ENCODE measurements around the gene MB21D2. TPM values are rescaled to one million over a fixed set of nuclear protein-coding genes. Genes with fewer than 3 reads are reported as not detected.

The MB21D2 gene
- total and polyA plus RNA-seq, 2 of the 8 experiments (the other 6 are each of a cell fraction or from before 2014, with no cell fraction given): 10.0 to 21.0 TPM

DNA sequence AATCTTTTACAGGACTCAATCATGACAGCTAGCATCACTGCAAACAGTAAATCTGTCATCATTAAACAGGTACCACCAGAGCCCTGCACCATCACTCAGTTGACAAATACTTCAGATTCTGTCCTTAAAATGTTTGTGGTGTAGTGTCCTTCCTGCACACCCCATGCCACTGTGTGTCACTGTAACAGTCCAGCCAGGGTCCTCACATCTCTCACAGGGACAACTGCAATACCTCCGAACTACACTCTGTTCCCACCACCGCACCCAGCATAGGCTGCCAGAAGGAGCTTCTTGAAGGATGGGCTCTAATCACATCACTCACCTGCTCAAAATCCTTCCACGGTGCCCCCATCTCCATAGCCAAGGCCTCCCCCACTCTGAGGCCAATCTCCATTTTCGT lies 100.2 kb downstream of the MB21D2 start:
- H3K79me2 ChIP-seq (ENCODE audit: control insufficient read depth in 1 of 2, insufficient read depth in 2 of 2, low read length in 2 of 2): peaks cover 0 to 53% of the 10 kb centered on the region in 2 experiments; a peak in 2 of 4 replicates
- ChIA-PET CTCF (ENCODE audit: partially characterized antibody) (interaction anchor here (0.7 to 8.8 kb wide), 40 partner anchors 8 to 645 kb away, joined by 3 to 312 read pairs (median 4); partner anchors contain the start of gene MB21D2), POLR2A (ENCODE audit: partially characterized antibody) (interaction anchor here (0.7 to 2.1 kb wide), 2 partner anchors 99 to 101 kb away, joined by 3 to 9 read pairs; partner anchors contain the start of gene MB21D2)
- H3K18ac ChIP-seq (ENCODE audit: extremely low read depth, low read length): no peak overlapping the region
- no peak overlapping the region for H4K5ac ChIP-seq (ENCODE audit: insufficient read length, low read depth, low read length)
- H3K23me2 ChIP-seq (ENCODE audit: low read depth, low read length): no peaks in the 10 kb centered on the region
- H2BK120ac ChIP-seq (replicated peaks; ENCODE audit: low read depth, low read length): no peak overlapping the region
- peaks cover 2 to 3% of the 10 kb centered on the region in 2 experiments for H4K20me1 ChIP-seq (replicated peaks in 1 of 2; ENCODE audit: control insufficient read depth in 1 of 2, insufficient read depth in 2 of 2, low read length in 2 of 2)
- no peak for DNase-seq (ENCODE audit: low read depth in 1 of 2, low spot score in 2 of 2)
- no peak overlapping the region for H2BK20ac ChIP-seq (ENCODE audit: low read length)
- H3K9ac ChIP-seq (replicated peaks in 1 of 4; ENCODE audit: extremely low read depth in 1 of 4, low read depth in 3 of 4, low read length in 3 of 4): no peak overlapping the region
- no peak overlapping the region for H2BK15ac ChIP-seq (ENCODE audit: low read length)
- H3K56ac ChIP-seq (replicated peaks; ENCODE audit: insufficient read length, low read depth, low read length): no peak overlapping the region
- H3K27ac ChIP-seq (ENCODE audit: low read depth, low read length): no peak overlapping the region
- no peak overlapping the region for H3K23ac ChIP-seq (ENCODE audit: insufficient read length)
- no peak overlapping the region for H3K4me2 ChIP-seq (ENCODE audit: insufficient read depth in 1 of 2, low read depth in 2 of 2, low read length in 2 of 2)
- H3K4me1 ChIP-seq (replicated peaks in 1 of 4; ENCODE audit: control insufficient read depth in 3 of 4, insufficient read depth in 4 of 4, low read length in 3 of 4): peaks cover 2 to 9% (median 3%) of the 10 kb centered on the region in 4 experiments; a peak in 5 of 7 replicates
- H2AFZ ChIP-seq (ENCODE audit: low read length): no peak overlapping the region
- H3K9me3 ChIP-seq (ENCODE audit: insufficient read depth in 2 of 2, low read depth in 1 of 2, low read length in 1 of 2): no peaks in the 10 kb centered on the region
- H2AK5ac ChIP-seq (ENCODE audit: low read depth, low read length): no peak overlapping the region
- no peak overlapping the region for H2BK5ac ChIP-seq (ENCODE audit: low read depth, low read length)
- no peaks in the 10 kb centered on the region for H3K27me3 ChIP-seq (replicated peaks in 1 of 4; ENCODE audit: control insufficient read depth in 3 of 4, extremely low read depth in 1 of 4, insufficient read depth in 3 of 4, low read length in 3 of 4)
- no peak overlapping the region for H3K4me3 ChIP-seq (ENCODE audit: extremely low read depth in 1 of 4, insufficient read depth in 2 of 4, low read depth in 3 of 4, low read length in 4 of 4)
- 94% methylated on average over 4 of the region's 4 CpGs; no CpG with 5 or more reads in 1 of the 2 experiments for WGBS, 2 experiments (ENCODE audit: extremely low coverage in 1 of 2, insufficient coverage in 1 of 2, insufficient read length in 1 of 2, insufficient replicate concordance in 2 of 2, low coverage in 1 of 2, low lambda C conversion rate in 2 of 2, missing lambda C conversion rate in 1 of 2)
- no peaks in the 10 kb centered on the region for H3K36me3 ChIP-seq (ENCODE audit: control insufficient read depth in 2 of 4, insufficient read depth in 4 of 4, low read length in 3 of 4)
- no peak overlapping the region for H2BK12ac ChIP-seq (ENCODE audit: low read depth, low read length)
- peaks cover 3% of the 10 kb centered on the region; the same call in 1 of the 2 replicates for H3K79me1 ChIP-seq (ENCODE audit: low read depth, low read length)
- H3K4ac ChIP-seq (replicated peaks; ENCODE audit: insufficient read length, low read depth, low read length): no peak overlapping the region
- H3K14ac ChIP-seq (ENCODE audit: insufficient read length): no peak overlapping the region
- no peak for FAIRE-seq
- no peak overlapping the region for H4K91ac ChIP-seq (replicated peaks; ENCODE audit: insufficient read length, low read length)
- TF ChIP-seq RAD21 (IDR thresholded peaks at IDR 0.05 in 1 of 2, conservative IDR thresholded peaks at IDR 0.05 in 1 of 2; ENCODE audit: low read depth in 2 of 2, low read length in 2 of 2) (0 out of 4 replicates have a peak, but pooled peaks of 1 of the 2 experiments have one; percentile 1), POLR2AphosphoS5 (IDR thresholded peaks at IDR 0.05; ENCODE audit: low read depth, low read length) (no peak)
- H4K8ac ChIP-seq (ENCODE audit: extremely low read depth, insufficient read depth, low read length): no peak overlapping the region

Measured in H1 (cell line).